Measurements from ENCODE around the gene ITGA5.

Gene ITGA5

DNA sequence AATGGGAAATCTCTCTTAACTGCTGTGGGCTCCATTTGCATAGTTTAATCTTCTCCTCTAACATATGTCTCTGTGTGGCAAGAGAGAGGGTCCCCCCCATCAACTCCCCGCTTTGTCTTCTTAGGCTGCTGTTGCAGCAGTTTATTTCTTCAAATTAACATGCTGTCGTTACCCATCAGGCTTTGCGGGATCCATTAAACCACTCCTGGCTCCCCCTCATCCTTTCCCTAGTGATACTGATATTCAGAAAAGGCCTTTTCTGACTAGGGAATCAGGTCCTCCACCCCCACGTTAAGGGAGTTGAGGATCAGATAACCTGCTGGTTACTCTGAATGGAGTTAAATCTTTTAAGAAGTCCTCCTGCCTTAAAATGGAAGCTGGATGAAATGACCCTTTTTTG lies 70.0 kb downstream of the ITGA5 start:
- no peak for DNase-seq
